Activated CD8-positive, alpha-beta memory T cell treated with anti-CD3 and anti-CD28 coated beads for 48 hours (primary cell): Measurements from ENCODE around the gene UMPS.

Source experiments
- DNase-seq, 3 experiments: peaks; one replicate each; pipeline ENCODE4 v3.0.0-alpha.2; 2020; ENCODE audit warnings: low read depth in 2 of 3, low spot score in 2 of 3

The UMPS gene

GRCh38 chr3:124796477-124796876 lies 66.2 kb downstream of the UMPS start:
- DNase-seq = no peak

- DNase-seq = no peak
These were observed 67.2 kb downstream of the UMPS start for GRCh38 chr3:124797426-124797945.
